ENCODE data around the gene CSNK1G2.

Gene CSNK1G2

GRCh38 chr19:1947651-1948209 lies 6.8 kb downstream of the CSNK1G2 start:
- peaks cover 19% of the 10 kb centered on the region for H3K4me1 ChIP-seq (ENCODE audit: control insufficient read depth, insufficient read depth, low read length)
- peaks cover 3% of the 10 kb centered on the region for H3K36me3 ChIP-seq (ENCODE audit: insufficient read depth, low read length)
- no peaks in the 10 kb centered on the region for H3K9me3 ChIP-seq (replicated peaks; ENCODE audit: low read length)
- H3K9ac ChIP-seq (ENCODE audit: low read depth, low read length): no peak overlapping the region
- no peak overlapping the region for H3K4me2 ChIP-seq (ENCODE audit: low read length)
- no peak overlapping the region for H3K4me3 ChIP-seq (ENCODE audit: low read length)
- H3K27me3 ChIP-seq (ENCODE audit: control insufficient read depth, insufficient read depth, low read length): no peaks in the 10 kb centered on the region

GRCh38 chr19:1949304-1950101 lies 8.5 kb downstream of the CSNK1G2 start:
- no peak overlapping the region for H3K9ac ChIP-seq (ENCODE audit: low read depth, low read length)
- peaks cover 3% of the 10 kb centered on the region for H3K36me3 ChIP-seq (ENCODE audit: insufficient read depth, low read length)
- H3K4me2 ChIP-seq (ENCODE audit: low read length): no peak overlapping the region
- H3K4me3 ChIP-seq (ENCODE audit: low read length): no peak overlapping the region
- no peaks in the 10 kb centered on the region for H3K27me3 ChIP-seq (ENCODE audit: control insufficient read depth, insufficient read depth, low read length)
- H3K9me3 ChIP-seq (replicated peaks; ENCODE audit: low read length): no peaks in the 10 kb centered on the region
- peaks cover 5% of the 10 kb centered on the region for H3K4me1 ChIP-seq (ENCODE audit: control insufficient read depth, insufficient read depth, low read length)

GRCh38 chr19:1950640-1951039 lies 9.7 kb downstream of the CSNK1G2 start:
- no peak overlapping the region for H3K9ac ChIP-seq (ENCODE audit: low read depth, low read length)
- H3K4me1 ChIP-seq (ENCODE audit: control insufficient read depth, insufficient read depth, low read length): no peaks in the 10 kb centered on the region
- H3K9me3 ChIP-seq (replicated peaks; ENCODE audit: low read length): no peaks in the 10 kb centered on the region
- H3K4me2 ChIP-seq (ENCODE audit: low read length): no peak overlapping the region
- H3K36me3 ChIP-seq (ENCODE audit: insufficient read depth, low read length): peaks cover 3% of the 10 kb centered on the region
- no peak overlapping the region for H3K4me3 ChIP-seq (ENCODE audit: low read length)
- no peaks in the 10 kb centered on the region for H3K27me3 ChIP-seq (ENCODE audit: control insufficient read depth, insufficient read depth, low read length)

- Histone ChIP-seq H3K4me1 (ENCODE audit: control insufficient read depth, insufficient read depth, low read length) (no peaks in the 10 kb centered on the region), H3K4me2 (ENCODE audit: low read length) (no peak overlapping the region), H3K4me3 (ENCODE audit: low read length) (no peak overlapping the region), H3K36me3 (ENCODE audit: insufficient read depth, low read length) (peaks cover 3% of the 10 kb centered on the region), H3K27me3 (ENCODE audit: control insufficient read depth, insufficient read depth, low read length) (no peaks in the 10 kb centered on the region), H3K9me3 (replicated peaks; ENCODE audit: low read length) (no peaks in the 10 kb centered on the region), H3K9ac (ENCODE audit: low read depth, low read length) (no peak overlapping the region)
Measured at GRCh38 chr19:1952635-1953034, 11.7 kb downstream of the CSNK1G2 start.

GRCh38 chr19:1953037-1953436 lies 12.1 kb downstream of the CSNK1G2 start:
- Histone ChIP-seq H3K4me2 (ENCODE audit: low read length) (no peak overlapping the region), H3K9ac (ENCODE audit: low read depth, low read length) (no peak overlapping the region), H3K4me1 (ENCODE audit: control insufficient read depth, insufficient read depth, low read length) (no peaks in the 10 kb centered on the region), H3K4me3 (ENCODE audit: low read length) (no peak overlapping the region), H3K9me3 (replicated peaks; ENCODE audit: low read length) (no peaks in the 10 kb centered on the region), H3K27me3 (ENCODE audit: control insufficient read depth, insufficient read depth, low read length) (no peaks in the 10 kb centered on the region), H3K36me3 (ENCODE audit: insufficient read depth, low read length) (peaks cover 3% of the 10 kb centered on the region)

GRCh38 chr19:1953441-1954094 lies 12.6 kb downstream of the CSNK1G2 start:
- Histone ChIP-seq H3K4me1 (ENCODE audit: control insufficient read depth, insufficient read depth, low read length) (no peaks in the 10 kb centered on the region), H3K4me2 (ENCODE audit: low read length) (no peak overlapping the region), H3K36me3 (ENCODE audit: insufficient read depth, low read length) (peaks cover 3% of the 10 kb centered on the region), H3K9me3 (replicated peaks; ENCODE audit: low read length) (no peaks in the 10 kb centered on the region), H3K4me3 (ENCODE audit: low read length) (no peak overlapping the region), H3K9ac (ENCODE audit: low read depth, low read length) (no peak overlapping the region), H3K27me3 (ENCODE audit: control insufficient read depth, insufficient read depth, low read length) (no peaks in the 10 kb centered on the region)

- Histone ChIP-seq H3K4me1 (ENCODE audit: control insufficient read depth, insufficient read depth, low read length) (no peaks in the 10 kb centered on the region), H3K4me3 (ENCODE audit: low read length) (no peak overlapping the region), H3K9ac (ENCODE audit: low read depth, low read length) (no peak overlapping the region), H3K36me3 (ENCODE audit: insufficient read depth, low read length) (peaks cover 3% of the 10 kb centered on the region), H3K27me3 (ENCODE audit: control insufficient read depth, insufficient read depth, low read length) (no peaks in the 10 kb centered on the region), H3K9me3 (replicated peaks; ENCODE audit: low read length) (no peaks in the 10 kb centered on the region), H3K4me2 (ENCODE audit: low read length) (no peak overlapping the region)
Measured at GRCh38 chr19:1954532-1954933, 13.6 kb downstream of the CSNK1G2 start.

- Histone ChIP-seq H3K4me3 (ENCODE audit: low read length) (no peak overlapping the region), H3K4me2 (ENCODE audit: low read length) (no peak overlapping the region), H3K36me3 (ENCODE audit: insufficient read depth, low read length) (peaks cover 3% of the 10 kb centered on the region), H3K27me3 (ENCODE audit: control insufficient read depth, insufficient read depth, low read length) (no peaks in the 10 kb centered on the region), H3K9me3 (replicated peaks; ENCODE audit: low read length) (no peaks in the 10 kb centered on the region), H3K9ac (ENCODE audit: low read depth, low read length) (no peak overlapping the region), H3K4me1 (ENCODE audit: control insufficient read depth, insufficient read depth, low read length) (no peaks in the 10 kb centered on the region)
Measured at GRCh38 chr19:1955171-1956121, 14.5 kb downstream of the CSNK1G2 start.

- Histone ChIP-seq H3K9ac (ENCODE audit: low read depth, low read length) (no peak overlapping the region), H3K4me2 (ENCODE audit: low read length) (no peak overlapping the region), H3K4me3 (ENCODE audit: low read length) (no peak overlapping the region), H3K27me3 (ENCODE audit: control insufficient read depth, insufficient read depth, low read length) (no peaks in the 10 kb centered on the region), H3K9me3 (replicated peaks; ENCODE audit: low read length) (no peaks in the 10 kb centered on the region), H3K4me1 (ENCODE audit: control insufficient read depth, insufficient read depth, low read length) (no peaks in the 10 kb centered on the region), H3K36me3 (ENCODE audit: insufficient read depth, low read length) (peaks cover 3% of the 10 kb centered on the region)
Measured at GRCh38 chr19:1956122-1956494, 15.1 kb downstream of the CSNK1G2 start.

GRCh38 chr19:1956868-1957492 lies 16.0 kb downstream of the CSNK1G2 start:
- no peak overlapping the region for H3K4me3 ChIP-seq (ENCODE audit: low read length)
- H3K4me2 ChIP-seq (ENCODE audit: low read length): no peak overlapping the region
- H3K4me1 ChIP-seq (ENCODE audit: control insufficient read depth, insufficient read depth, low read length): no peaks in the 10 kb centered on the region
- H3K36me3 ChIP-seq (ENCODE audit: insufficient read depth, low read length): peaks cover 1% of the 10 kb centered on the region
- no peaks in the 10 kb centered on the region for H3K9me3 ChIP-seq (replicated peaks; ENCODE audit: low read length)
- no peaks in the 10 kb centered on the region for H3K27me3 ChIP-seq (ENCODE audit: control insufficient read depth, insufficient read depth, low read length)
- no peak overlapping the region for H3K9ac ChIP-seq (ENCODE audit: low read depth, low read length)

Measured in skeletal muscle satellite cell (primary cell).